Memory B cell (primary cell): ENCODE results near the gene BCAS3.
"Not testable (repeated sequence)": the region's sequence is repeated elsewhere in the genome, so short reads cannot be mapped to it uniquely, and the experiment has no call there.

Source experiments
- ATAC-seq: fragments of 150-1000 bp; cut with Tn5 transposase; 2 replicates; pipeline ENCODE4 v1.10.0; 2021; ENCODE audit warnings: low read depth, mild to moderate bottlenecking, moderate library complexity
- DNase-seq, 2 donors: peaks; one replicate each; pipeline ENCODE4 v3.0.0; 2022; ENCODE audit warnings: low spot score in 2 of 2
- H3K27ac Mint-ChIP-seq: one replicate; pipeline ENCODE4 v1.8.0; 2022; ENCODE audit warnings: mild to moderate bottlenecking, moderate library complexity, mixed read lengths
- H3K27me3 Mint-ChIP-seq: one replicate; pipeline ENCODE4 v1.8.0; 2022; ENCODE audit warnings: mixed read lengths
- H3K36me3 Mint-ChIP-seq: one replicate; pipeline ENCODE4 v1.8.0; 2022; ENCODE audit warnings: mild to moderate bottlenecking, mixed read lengths
- H3K4me1 Mint-ChIP-seq: one replicate; pipeline ENCODE4 v1.8.0; 2022; ENCODE audit warnings: mixed read lengths
- H3K4me3 Mint-ChIP-seq: one replicate; pipeline ENCODE4 v1.8.0; 2022; ENCODE audit warnings: mild to moderate bottlenecking, moderate library complexity, mixed read lengths
- H3K9me3 Mint-ChIP-seq: one replicate; pipeline ENCODE4 v1.8.0; 2022; ENCODE audit warnings: mixed read lengths

The BCAS3 gene

DNA sequence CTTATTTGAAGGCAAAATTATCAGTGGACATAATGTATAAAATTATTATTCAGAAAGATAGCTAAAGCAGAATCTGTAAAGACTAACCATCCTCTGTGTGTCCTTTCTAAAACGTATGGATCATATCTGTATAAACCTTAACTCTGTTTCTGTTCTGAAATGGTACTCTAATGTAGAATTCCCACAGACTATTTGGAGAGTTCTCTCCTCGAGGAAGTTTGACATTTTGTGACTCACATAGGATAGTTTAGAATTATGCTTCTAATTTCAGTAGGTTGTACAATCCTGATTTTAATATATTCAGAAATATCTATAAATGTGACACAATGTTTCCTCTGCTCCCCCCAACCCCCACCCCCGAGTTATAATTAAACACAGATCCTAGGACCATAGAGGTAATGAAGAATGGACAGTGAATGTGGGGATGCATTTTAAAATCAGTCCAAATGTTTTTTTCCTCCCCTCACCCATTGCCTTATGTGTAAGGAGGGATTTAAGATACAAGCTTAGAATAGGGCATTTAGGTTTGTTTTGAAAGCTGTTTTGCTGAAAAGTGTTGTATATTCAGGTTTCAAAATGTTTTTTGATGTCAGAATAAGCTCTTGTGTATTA lies 66.8 kb downstream of the BCAS3 start:
- H3K27me3 Mint-ChIP-seq, result no peaks in the 10 kb centered on the region
- no peak overlapping the region for H3K4me3 Mint-ChIP-seq
- no peak for ATAC-seq

DNA sequence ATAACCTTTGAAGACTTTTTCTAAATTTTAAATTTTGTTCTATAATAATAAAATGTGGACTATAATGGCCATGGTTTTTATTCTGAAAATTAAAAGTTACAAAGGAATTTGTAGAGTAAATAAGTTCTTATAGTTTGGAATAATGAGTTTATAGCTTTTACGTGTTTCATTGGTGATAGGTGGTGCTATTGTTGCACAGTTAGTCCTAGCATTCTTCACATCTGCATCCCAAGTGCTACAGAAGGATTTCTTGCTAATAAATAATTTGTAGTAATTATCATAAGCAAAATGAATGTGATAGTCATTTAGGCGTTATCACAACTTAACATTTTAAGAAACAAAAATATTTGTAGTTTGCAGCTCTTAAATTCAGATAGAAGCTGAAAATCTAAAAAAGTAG lies 67.9 kb downstream of the BCAS3 start:
- peaks cover under 1% of the 10 kb centered on the region for H3K9me3 Mint-ChIP-seq
- ATAC-seq, result no peak
- peaks cover 15% of the 10 kb centered on the region for H3K36me3 Mint-ChIP-seq
- DNase-seq, result no peak
- no peak overlapping the region for H3K27ac Mint-ChIP-seq
- H3K4me3 Mint-ChIP-seq, result no peak overlapping the region
- H3K4me1 Mint-ChIP-seq, result peaks cover 7% of the 10 kb centered on the region
- H3K27me3 Mint-ChIP-seq, result no peaks in the 10 kb centered on the region

More for the DNA sequence above, 66.8 kb downstream of the BCAS3 start:
- Mint-ChIP-seq H3K4me1 (peaks cover 6% of the 10 kb centered on the region), H3K27ac (no peak overlapping the region), H3K36me3 (peaks cover 16% of the 10 kb centered on the region), H3K9me3 (no peaks in the 10 kb centered on the region)
- DNase-seq, result no peak

DNA sequence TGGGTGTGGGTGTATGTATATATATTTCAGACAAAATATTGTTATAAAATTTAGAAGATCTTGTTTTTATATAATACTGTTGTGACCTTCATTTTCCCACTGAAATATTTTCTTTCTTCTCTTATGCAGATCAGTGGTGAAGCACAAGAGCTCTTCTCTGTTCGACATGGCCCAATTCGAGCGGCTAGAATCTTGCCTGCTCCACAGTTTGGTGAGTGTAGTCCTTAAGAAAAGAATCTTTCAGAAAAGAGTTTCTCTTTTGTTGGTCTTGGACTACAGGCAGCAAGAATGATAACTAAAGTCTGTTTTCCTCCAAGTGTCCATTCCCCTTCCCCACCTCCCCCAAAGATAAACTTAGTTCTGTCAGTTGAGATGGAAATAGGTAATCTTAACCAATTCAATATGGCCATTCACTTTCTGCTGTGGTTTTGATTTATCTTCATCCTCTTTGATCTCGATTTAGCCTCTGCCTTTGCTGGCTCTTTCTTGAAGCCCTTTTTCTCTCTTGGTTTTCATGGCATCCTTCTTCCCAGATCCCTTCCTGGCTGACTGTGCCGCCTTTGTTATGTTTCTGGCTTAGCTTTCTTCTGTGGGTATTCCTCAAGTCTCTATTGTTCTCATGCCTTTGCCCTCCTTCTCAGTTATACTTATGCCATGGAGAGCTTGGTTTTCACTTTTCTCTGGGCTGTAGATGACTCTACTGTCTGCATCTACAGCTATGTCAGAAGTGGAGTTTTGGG lies 69.6 kb downstream of the BCAS3 start:
- Mint-ChIP-seq H3K27me3 (no peaks in the 10 kb centered on the region), H3K9me3 (peaks cover 3% of the 10 kb centered on the region), H3K27ac (peak overlapping the region; percentile 8), H3K36me3 (peaks cover 14% of the 10 kb centered on the region), H3K4me1 (peaks cover 10% of the 10 kb centered on the region), H3K4me3 (no peak overlapping the region)
- DNase-seq (no peak), ATAC-seq (no peak)

DNA sequence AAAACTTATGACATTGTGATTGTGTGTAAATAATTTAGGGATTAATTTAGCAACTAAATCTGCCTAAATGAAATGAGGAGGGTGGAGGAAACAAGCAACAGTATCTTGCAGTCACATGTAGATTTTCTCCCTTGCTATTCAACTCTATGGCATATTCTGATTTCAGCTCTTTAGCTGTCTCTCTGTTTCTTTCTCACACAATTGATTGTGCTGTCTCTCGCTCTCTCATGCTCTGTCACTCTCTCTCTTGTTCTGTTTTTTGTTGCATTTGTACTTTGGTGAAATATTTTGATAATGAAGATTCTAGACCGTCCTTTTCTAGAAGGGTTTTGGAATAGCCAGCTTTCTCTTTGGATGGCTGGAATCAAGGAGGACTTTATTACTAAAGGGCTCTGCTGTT lies 70.6 kb downstream of the BCAS3 start:
- Mint-ChIP-seq H3K4me1 (peaks cover 10% of the 10 kb centered on the region), H3K9me3 (peaks cover 3% of the 10 kb centered on the region), H3K36me3 (peaks cover 14% of the 10 kb centered on the region), H3K4me3 (no peak overlapping the region), H3K27me3 (no peaks in the 10 kb centered on the region), H3K27ac (no peak overlapping the region)
- no peak for DNase-seq
- no peak for ATAC-seq

DNA sequence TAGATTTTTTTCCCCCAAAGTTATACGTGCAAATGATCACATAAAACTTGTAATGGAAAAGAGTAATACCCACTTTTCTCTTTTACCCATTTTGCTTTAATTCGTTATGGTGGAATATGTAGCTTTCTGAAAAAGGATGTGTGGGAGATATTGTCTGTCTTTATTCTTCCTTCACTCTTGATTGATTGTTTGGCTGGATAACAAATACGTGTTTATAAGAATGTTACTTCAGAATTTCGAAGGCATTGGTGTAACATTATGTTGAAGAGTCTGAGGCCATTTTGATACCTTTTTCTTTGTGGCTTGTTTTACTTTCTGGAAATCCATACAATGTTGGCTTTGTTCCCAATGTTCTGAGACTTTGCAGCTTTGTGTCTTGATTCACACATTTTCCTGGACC lies 71.4 kb downstream of the BCAS3 start:
- DNase-seq (no peak), ATAC-seq (no peak)
- peaks cover 3% of the 10 kb centered on the region for H3K9me3 Mint-ChIP-seq
- peaks cover 14% of the 10 kb centered on the region for H3K36me3 Mint-ChIP-seq
- no peak overlapping the region for H3K27ac Mint-ChIP-seq
- H3K4me1 Mint-ChIP-seq, result peaks cover 6% of the 10 kb centered on the region
- H3K4me3 Mint-ChIP-seq, result no peak overlapping the region
- H3K27me3 Mint-ChIP-seq, result no peaks in the 10 kb centered on the region

- Mint-ChIP-seq H3K36me3 (peaks cover 16% of the 10 kb centered on the region), H3K4me1 (peaks cover 6% of the 10 kb centered on the region), H3K9me3 (peaks cover 3% of the 10 kb centered on the region), H3K27ac (no peak overlapping the region), H3K27me3 (no peaks in the 10 kb centered on the region), H3K4me3 (no peak overlapping the region)
- DNase-seq, result no peak
- no peak for ATAC-seq
Observed at GRCh38 chr17:60749708-60750107, 72.1 kb downstream of the BCAS3 start.

- H3K4me1 Mint-ChIP-seq, result peaks cover 6% of the 10 kb centered on the region
- peaks cover 3% of the 10 kb centered on the region for H3K9me3 Mint-ChIP-seq
- no peak overlapping the region for H3K4me3 Mint-ChIP-seq
- H3K27me3 Mint-ChIP-seq, result no peaks in the 10 kb centered on the region
- ATAC-seq (no peak), DNase-seq (no peak)
- H3K36me3 Mint-ChIP-seq, result peaks cover 16% of the 10 kb centered on the region
- no peak overlapping the region for H3K27ac Mint-ChIP-seq
Observed at GRCh38 chr17:60750640-60751039, 73.0 kb downstream of the BCAS3 start.

DNA sequence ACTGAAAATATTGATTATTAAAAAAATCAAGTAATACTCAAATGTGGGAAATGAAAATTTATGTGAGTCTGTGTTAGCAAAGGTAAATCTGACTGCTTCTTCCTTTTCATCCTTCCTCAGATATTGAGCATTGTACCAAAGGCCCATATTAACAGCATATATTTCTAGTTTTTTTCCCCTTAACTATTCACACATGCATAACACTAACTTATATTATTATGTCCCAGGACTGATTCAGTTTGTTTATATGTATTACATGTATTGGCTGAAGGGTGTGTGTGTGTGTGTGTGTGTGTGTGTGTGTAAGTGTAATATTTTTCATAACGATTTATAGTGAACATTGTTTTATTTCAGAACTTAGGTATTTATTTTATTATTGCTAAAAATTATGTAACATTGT lies 74.2 kb downstream of the BCAS3 start:
- Mint-ChIP-seq H3K4me3 (no peak overlapping the region), H3K27me3 (no peaks in the 10 kb centered on the region), H3K36me3 (peaks cover 16% of the 10 kb centered on the region), H3K9me3 (peaks cover 3% of the 10 kb centered on the region), H3K27ac (no peak overlapping the region), H3K4me1 (peaks cover 6% of the 10 kb centered on the region)
- no peak for ATAC-seq
- no peak for DNase-seq

- no peak overlapping the region for H3K27ac Mint-ChIP-seq
- H3K4me3 Mint-ChIP-seq, result no peak overlapping the region
- H3K27me3 Mint-ChIP-seq, result no peaks in the 10 kb centered on the region
- H3K9me3 Mint-ChIP-seq, result peaks cover 3% of the 10 kb centered on the region
- DNase-seq, result no peak
- no peak for ATAC-seq
- peaks cover 14% of the 10 kb centered on the region for H3K36me3 Mint-ChIP-seq
- H3K4me1 Mint-ChIP-seq, result peaks cover 4% of the 10 kb centered on the region
Observed at GRCh38 chr17:60752873-60753577, 75.4 kb downstream of the BCAS3 start.

DNA sequence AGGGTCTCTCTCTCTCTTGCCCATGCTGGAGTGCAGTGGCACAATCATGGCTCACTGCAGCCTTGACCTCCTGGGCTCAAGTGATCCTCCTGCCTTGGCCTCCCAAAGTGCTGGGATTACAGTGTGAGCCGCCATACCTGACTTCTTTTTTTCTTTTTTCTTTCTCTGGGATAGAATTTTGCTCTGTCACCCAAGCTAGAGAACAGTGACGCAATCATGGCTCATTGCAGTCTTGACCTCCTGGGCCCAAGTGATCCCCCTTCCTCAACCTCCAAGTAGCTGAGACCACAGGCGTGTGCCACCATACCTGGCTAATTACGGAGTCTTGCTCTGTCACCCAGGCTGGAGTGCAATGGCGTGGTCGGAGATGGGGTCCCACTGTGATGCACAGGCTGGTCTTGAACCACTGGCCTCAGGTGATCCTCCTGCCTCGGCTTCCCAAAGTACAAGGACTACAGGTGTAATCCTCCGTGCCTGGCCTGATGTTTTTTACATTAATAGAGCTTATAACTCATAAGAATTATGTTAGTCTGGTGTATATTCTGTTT lies 76.5 kb downstream of the BCAS3 start:
- H3K9me3 Mint-ChIP-seq, result peaks cover 3% of the 10 kb centered on the region
- DNase-seq (no peak), ATAC-seq (no peak)
- H3K4me1 Mint-ChIP-seq, result peaks cover 4% of the 10 kb centered on the region
- H3K27me3 Mint-ChIP-seq, result no peaks in the 10 kb centered on the region
- no peak overlapping the region for H3K4me3 Mint-ChIP-seq
- peaks cover 11% of the 10 kb centered on the region for H3K36me3 Mint-ChIP-seq
- no peak overlapping the region for H3K27ac Mint-ChIP-seq

DNA sequence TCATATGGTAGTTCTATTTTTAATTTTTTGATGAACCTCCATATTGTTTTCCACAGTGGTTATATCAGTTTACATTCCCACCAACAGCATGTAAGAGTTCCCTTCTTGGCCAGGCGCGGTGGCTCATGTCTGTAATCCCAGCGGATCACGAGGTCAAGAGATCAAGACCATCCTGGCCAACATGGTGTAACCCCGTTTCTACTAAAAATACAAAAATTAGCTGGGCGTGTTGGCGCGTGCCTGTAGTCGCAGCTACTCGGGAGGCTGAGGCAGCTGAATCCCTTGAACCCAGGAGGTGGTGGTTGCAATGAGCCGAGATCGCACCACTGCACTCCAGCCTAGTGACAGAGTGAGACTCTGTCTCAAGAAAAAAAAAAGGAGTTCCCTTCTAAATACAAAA lies 79.1 kb downstream of the BCAS3 start:
- not testable (repeated sequence) for H3K4me3 Mint-ChIP-seq, DNase-seq, H3K27ac Mint-ChIP-seq, H3K9me3 Mint-ChIP-seq, H3K4me1 Mint-ChIP-seq, H3K27me3 Mint-ChIP-seq, ATAC-seq
- H3K36me3 Mint-ChIP-seq, result peaks cover 22% of the 10 kb centered on the region

DNA sequence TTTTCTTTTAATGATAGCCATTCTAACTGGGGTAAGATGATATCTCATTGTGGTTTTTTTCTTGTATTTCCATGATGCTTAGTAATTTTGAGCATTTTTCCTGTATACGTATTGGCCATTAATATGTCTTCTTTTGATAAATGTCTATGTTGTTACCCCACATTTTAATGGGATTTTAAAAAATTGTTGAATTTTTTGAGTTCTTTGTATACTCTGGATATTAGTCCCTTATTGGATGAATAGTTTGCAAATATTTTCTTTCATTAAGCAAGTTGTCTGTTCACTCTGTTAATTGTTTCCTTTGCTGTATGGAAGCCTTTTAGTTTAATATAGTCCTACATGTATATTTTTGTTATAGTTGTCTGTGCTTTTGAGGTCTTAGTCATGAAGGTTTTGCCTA lies 79.8 kb downstream of the BCAS3 start:
- no peak overlapping the region for H3K27ac Mint-ChIP-seq
- DNase-seq, result no peak
- H3K27me3 Mint-ChIP-seq, result no peaks in the 10 kb centered on the region
- peaks cover 26% of the 10 kb centered on the region for H3K36me3 Mint-ChIP-seq
- H3K4me3 Mint-ChIP-seq, result no peak overlapping the region
- no peak for ATAC-seq
- no peaks in the 10 kb centered on the region for H3K4me1 Mint-ChIP-seq
- peaks cover 4% of the 10 kb centered on the region for H3K9me3 Mint-ChIP-seq

GRCh38 chr17:60759756-60760155 lies 82.1 kb downstream of the BCAS3 start:
- H3K4me3 Mint-ChIP-seq, result no peak overlapping the region
- no peak for ATAC-seq

DNA sequence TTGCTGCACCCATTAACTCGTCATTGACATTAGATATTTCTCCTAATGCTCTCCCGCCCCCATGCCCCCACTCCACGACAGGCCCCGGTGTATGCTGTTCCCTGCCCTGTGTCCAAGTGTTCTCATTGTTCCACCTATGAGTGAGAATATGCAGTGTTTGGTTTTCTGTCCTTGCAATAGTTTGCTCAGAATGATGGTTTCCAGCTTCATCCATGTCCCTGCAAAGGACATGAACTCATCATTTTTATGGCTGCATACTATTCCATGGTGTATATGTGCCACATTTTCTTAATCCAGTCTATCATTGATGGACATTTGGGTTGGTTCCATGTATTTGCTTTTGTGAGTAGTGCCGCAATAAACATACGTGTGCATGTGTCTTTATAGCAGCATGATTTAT lies 83.7 kb downstream of the BCAS3 start:
- H3K4me1 Mint-ChIP-seq, result peaks cover 12% of the 10 kb centered on the region
- not testable (repeated sequence) for H3K27me3 Mint-ChIP-seq, ATAC-seq, H3K27ac Mint-ChIP-seq, DNase-seq, H3K4me3 Mint-ChIP-seq, H3K9me3 Mint-ChIP-seq
- peaks cover 51% of the 10 kb centered on the region for H3K36me3 Mint-ChIP-seq

More at GRCh38 chr17:60759756-60760155, 82.1 kb downstream of the BCAS3 start:
- Mint-ChIP-seq H3K4me1 (peaks cover 6% of the 10 kb centered on the region), H3K27me3 (no peaks in the 10 kb centered on the region), H3K27ac (no peak overlapping the region), H3K36me3 (peaks cover 40% of the 10 kb centered on the region), H3K9me3 (peaks cover 7% of the 10 kb centered on the region)
- DNase-seq, result no peak
